Tibial artery (tissue), 4 donors: Measurements from ENCODE around the gene ZMIZ2.

ENCODE experiments used
- DNase-seq, 2 donors: peaks; one replicate each; pipeline ENCODE4 v3.0.0-alpha.2; 2019
- H3K27ac ChIP-seq, 2 donors: fragments of 200-600 bp; sonication (generic) in 1 of 2; 1 replicate in 1 of 2; 2 replicates in 1 of 2; pipeline ENCODE4 v1.5.1; 2018 to 2019; ENCODE audit warnings: mild to moderate bottlenecking in 1 of 2
- H3K27me3 ChIP-seq, 2 donors: fragments of 200-600 bp; sonication (generic) in 1 of 2; one replicate each; pipeline versions ENCODE4 v1.5.1 to v1.6.0; 2016 to 2019
- H3K36me3 ChIP-seq, 3 donors: fragments of 200-600 bp; sonication (generic) in 2 of 3; one replicate each; pipeline ENCODE4 v1.5.1; 2016 to 2019; ENCODE audit warnings: mild to moderate bottlenecking in 2 of 3
- H3K4me1 ChIP-seq, 4 donors: fragments of 200-600 bp; sonication (generic) in 2 of 4; 1 replicate in 3 of 4; 2 replicates in 1 of 4; pipeline ENCODE4 v1.5.1; 2016 to 2019
- H3K4me3 ChIP-seq, 2 donors: fragments of 200-600 bp; sonication (generic) in 1 of 2; 1 replicate in 1 of 2; 2 replicates in 1 of 2; pipeline ENCODE4 v1.5.1; 2018 to 2019; ENCODE audit warnings: mild to moderate bottlenecking in 2 of 2
- H3K9me3 ChIP-seq, 3 donors: fragments of 200-600 bp; sonication (generic) in 1 of 3; one replicate each; pipeline ENCODE4 v1.5.1; 2016 to 2019
- intact Hi-C: fragments of 100-400 bp; cut with DNase I; formaldehyde crosslinking; loops from one replicate; pipeline ENCODE4 v1.15.0; 2023; ENCODE audit warnings: low total_unique reads
- TF ChIP-seq, protein P1 (sequence below), 2 experiments: fragments of 200-600 bp in 1 of 2; fragments of 450-650 bp in 1 of 2; IDR thresholded peaks; one replicate each; pipeline ENCODE4 v1.5.1; 2017 to 2019; ENCODE audit warnings: antibody characterized with exemption in 2 of 2, mild to moderate bottlenecking in 1 of 2, moderate library complexity in 1 of 2

The ZMIZ2 gene

DNA sequence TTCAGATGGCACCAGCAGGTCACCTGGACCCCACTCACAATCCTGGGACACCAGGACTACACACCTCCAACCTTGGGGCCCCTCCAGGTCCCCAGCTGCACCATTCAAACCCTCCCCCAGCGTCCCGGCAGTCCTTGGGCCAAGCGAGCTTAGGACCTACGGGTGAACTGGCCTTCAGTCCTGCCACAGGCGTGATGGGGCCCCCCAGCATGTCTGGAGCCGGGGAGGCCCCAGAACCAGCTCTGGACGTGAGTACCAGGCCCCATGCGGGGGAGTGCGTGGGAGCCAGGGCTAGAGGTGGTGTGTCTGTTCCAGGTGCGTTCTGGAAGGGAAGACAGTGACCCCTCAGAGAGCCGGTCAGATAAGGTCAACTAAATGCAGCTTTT is 17.8 kb downstream of the ZMIZ2 start:
- DNase-seq, result no peak
- TF ChIP-seq, protein P1, sequence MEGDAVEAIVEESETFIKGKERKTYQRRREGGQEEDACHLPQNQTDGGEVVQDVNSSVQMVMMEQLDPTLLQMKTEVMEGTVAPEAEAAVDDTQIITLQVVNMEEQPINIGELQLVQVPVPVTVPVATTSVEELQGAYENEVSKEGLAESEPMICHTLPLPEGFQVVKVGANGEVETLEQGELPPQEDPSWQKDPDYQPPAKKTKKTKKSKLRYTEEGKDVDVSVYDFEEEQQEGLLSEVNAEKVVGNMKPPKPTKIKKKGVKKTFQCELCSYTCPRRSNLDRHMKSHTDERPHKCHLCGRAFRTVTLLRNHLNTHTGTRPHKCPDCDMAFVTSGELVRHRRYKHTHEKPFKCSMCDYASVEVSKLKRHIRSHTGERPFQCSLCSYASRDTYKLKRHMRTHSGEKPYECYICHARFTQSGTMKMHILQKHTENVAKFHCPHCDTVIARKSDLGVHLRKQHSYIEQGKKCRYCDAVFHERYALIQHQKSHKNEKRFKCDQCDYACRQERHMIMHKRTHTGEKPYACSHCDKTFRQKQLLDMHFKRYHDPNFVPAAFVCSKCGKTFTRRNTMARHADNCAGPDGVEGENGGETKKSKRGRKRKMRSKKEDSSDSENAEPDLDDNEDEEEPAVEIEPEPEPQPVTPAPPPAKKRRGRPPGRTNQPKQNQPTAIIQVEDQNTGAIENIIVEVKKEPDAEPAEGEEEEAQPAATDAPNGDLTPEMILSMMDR (IDR thresholded peaks at IDR 0.05), result no peak
- intact Hi-C loops, result no loop called here
- Histone ChIP-seq H3K27me3 (no peaks in the 10 kb centered on the region), H3K36me3 (peaks cover 33 to 66% (median 60%) of the 10 kb centered on the region in 3 donors), H3K27ac (no peak overlapping the region), H3K4me3 (no peak overlapping the region), H3K4me1 (peaks cover 0 to 38% (median 32%) of the 10 kb centered on the region in 4 donors), H3K9me3 (no peaks in the 10 kb centered on the region)

DNA sequence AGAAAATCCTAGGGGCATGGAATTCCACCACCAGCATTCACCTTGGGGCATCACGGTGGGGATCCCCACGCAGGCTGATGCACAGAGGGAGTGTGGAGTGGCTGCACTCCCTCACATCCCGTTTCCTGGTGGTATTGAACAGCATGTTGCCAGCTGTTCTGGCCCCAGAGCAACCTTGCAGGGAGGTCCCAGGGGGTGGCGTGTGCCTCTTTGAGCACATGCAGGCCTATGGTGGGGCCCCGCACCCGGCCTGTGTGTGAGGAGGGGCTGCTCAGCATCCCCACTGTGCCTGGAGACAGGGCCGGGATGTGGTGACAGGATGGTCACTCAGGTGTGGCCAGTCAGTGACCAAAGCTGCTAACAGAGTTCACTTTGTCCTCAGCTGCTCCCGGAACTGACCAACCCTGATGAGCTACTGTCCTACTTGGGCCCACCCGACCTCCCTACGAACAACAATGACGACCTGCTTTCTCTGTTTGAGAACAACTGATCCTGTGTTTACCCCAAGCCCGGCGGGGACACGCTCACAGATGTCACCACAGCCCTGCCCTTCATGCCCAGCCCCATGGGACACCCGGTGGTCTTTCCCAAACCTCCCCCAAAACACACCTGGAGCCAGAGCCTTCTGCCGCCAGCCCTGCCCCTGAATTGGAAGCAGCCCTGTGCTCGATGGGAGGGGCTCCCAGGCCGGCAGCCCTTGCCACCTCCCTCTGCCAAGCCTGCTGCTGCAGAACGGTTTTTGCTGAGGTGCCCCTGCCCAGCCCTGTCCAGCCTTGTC is 18.7 kb downstream of the ZMIZ2 start:
- DNase-seq, result no peak
- Histone ChIP-seq H3K9me3 (no peaks in the 10 kb centered on the region), H3K4me3 (no peak overlapping the region), H3K36me3 (peaks cover 30 to 57% (median 51%) of the 10 kb centered on the region in 3 donors), H3K27ac (peak overlapping the region; percentile 56 to 73), H3K27me3 (no peaks in the 10 kb centered on the region), H3K4me1 (peaks cover 0 to 38% (median 32%) of the 10 kb centered on the region in 4 donors)
- intact Hi-C loops, result no loop called here
- TF ChIP-seq, protein P1 (IDR thresholded peaks at IDR 0.05), result no peak

DNA sequence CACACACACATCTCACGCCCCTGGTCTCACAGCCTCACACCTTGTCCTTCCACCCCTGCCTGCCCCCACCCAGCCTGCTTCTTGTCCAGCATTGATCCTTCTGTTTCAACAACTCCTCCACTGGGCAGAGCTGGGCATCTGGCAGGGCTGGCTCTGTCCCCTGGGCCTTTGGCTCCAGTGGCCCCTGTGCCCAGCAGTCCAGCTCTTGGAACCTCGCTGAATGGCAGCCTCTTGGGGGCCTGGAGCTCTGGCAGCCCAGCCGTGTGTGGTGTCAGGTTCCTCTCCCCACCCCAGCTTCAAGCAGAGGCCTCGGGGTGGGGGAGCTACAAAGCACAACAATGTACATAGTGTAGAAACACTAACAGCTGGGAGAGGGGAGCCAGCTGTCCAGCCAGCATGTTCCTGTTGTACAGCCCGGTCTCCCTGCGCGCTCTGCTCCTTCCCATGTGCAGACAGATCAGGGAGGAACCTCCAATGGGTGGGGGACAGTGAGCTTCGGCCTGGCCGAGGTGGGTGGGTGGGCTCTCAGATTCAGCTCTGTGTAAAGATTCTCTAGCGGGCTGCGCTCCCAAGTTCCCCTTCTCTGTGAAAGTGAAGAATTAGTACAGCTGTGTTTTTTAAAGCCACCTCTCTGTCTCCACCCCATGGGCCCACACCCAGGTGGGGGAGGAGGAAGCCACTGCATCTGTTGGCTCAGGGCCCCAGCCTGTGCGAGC is 19.4 kb downstream of the ZMIZ2 start:
- TF ChIP-seq, protein P1 (IDR thresholded peaks at IDR 0.05), result no peak
- Histone ChIP-seq H3K27me3 (no peaks in the 10 kb centered on the region), H3K36me3 (peaks cover 29 to 49% (median 43%) of the 10 kb centered on the region in 3 donors), H3K27ac (peak overlapping the region; percentile 56 to 73), H3K4me3 (no peak overlapping the region), H3K9me3 (no peaks in the 10 kb centered on the region), H3K4me1 (peaks cover 0 to 38% (median 32%) of the 10 kb centered on the region in 4 donors)
- intact Hi-C loops, result no loop called here
- peak; percentile 52 to 81 for DNase-seq

DNA sequence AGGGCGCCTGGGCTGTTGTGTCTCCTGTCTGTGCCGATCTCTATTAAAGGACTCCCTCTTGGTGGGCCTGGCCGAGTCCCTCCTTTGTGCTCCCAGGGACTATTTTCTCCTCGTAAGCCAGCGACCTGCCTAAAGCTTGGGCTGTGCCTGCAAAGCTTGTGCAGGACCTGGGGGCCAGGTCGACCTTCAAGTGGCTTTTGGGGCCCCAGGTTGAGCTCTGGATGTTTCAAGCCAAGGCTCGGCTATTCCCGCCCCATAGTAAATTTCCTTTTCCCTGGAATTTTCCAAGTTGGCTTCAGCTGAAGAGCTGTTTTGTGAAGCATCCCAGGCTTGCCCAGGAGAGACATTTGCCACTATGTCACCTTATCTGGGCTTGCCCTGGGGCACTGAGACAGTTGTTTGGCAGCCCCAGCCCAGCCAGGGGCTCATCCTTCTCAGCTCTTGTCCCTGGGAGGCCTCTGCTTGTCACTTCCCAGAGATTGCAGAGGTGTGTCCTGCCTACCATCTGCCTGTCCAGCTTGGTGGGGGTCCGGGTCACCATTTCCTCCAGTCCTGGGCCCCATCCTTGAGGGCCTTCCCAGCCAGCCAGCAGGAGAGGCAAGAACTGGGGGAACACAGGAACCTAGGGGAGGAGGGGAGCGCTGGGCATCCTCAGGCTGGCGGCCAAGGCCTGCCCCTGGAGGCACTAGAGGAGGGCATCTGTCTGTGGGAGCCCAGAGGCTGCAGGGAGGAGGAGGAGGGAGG is 20.2 kb downstream of the ZMIZ2 start:
- intact Hi-C loops, result no loop called here
- H3K27ac ChIP-seq, result peak overlapping the region; percentile 56 to 73
- no peak overlapping the region for H3K4me3 ChIP-seq

DNA sequence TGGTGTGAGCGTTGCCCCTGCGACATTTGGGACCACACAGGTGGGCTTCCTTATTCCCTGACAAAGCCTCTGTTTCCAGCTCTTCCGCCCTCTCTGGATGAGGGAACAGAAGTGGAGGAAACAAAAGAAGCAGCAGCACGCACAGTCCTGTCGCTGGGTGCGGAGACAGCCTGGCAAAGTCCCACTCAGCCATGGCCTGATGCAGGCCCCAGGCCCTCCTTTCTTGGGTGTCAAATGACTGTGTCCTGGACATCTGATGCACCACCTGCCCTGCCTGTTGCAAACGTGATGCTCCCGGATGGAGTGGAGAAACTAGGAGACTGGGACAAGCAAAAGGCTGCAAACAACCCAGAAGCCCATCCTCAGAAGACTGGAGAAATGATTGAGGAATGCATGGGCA is 20.7 kb downstream of the ZMIZ2 start:
- no peak for DNase-seq
- Histone ChIP-seq H3K36me3 (peaks cover 18 to 36% (median 30%) of the 10 kb centered on the region in 3 donors), H3K4me3 (peak overlapping the region in 1 of 2 donors; percentile 35)

More for the DNA sequence above, 20.2 kb downstream of the ZMIZ2 start:
- H3K4me1 ChIP-seq, result peaks cover 0 to 38% (median 32%) of the 10 kb centered on the region in 4 donors
- H3K27me3 ChIP-seq, result no peaks in the 10 kb centered on the region
- TF ChIP-seq, protein P1 (IDR thresholded peaks at IDR 0.05), result no peak
- H3K36me3 ChIP-seq, result peaks cover 23 to 42% (median 36%) of the 10 kb centered on the region in 3 donors
- no peak for DNase-seq
- no peaks in the 10 kb centered on the region for H3K9me3 ChIP-seq

More for the DNA sequence above, 20.7 kb downstream of the ZMIZ2 start:
- peak overlapping the region; percentile 56 to 73 for H3K27ac ChIP-seq
- TF ChIP-seq, protein P1 (IDR thresholded peaks at IDR 0.05), result no peak
- no peaks in the 10 kb centered on the region for H3K9me3 ChIP-seq
- intact Hi-C loops, result no loop called here
- H3K4me1 ChIP-seq, result peaks cover 0 to 38% (median 32%) of the 10 kb centered on the region in 4 donors
- no peaks in the 10 kb centered on the region for H3K27me3 ChIP-seq
